Uterus (tissue), 2 donors: ENCODE results near the gene NDUFV2.

Source experiments
- CTCF ChIP-seq, 4 experiments: fragments of 200-600 bp in 2 of 4; fragments of 450-650 bp in 2 of 4; sonication (generic) in 2 of 4; IDR thresholded peaks; one replicate each; pipeline ENCODE4 v1.5.1; 2016 to 2019; ENCODE audit warnings: antibody characterized with exemption in 4 of 4, mild to moderate bottlenecking in 2 of 4, moderate library complexity in 1 of 4
- POLR2A ChIP-seq, 2 donors: fragments of 450-650 bp; IDR thresholded peaks; one replicate each; pipeline ENCODE4 v1.6.1; 2016; ENCODE audit warnings: antibody characterized with exemption in 2 of 2, mild to moderate bottlenecking in 1 of 2, moderate library complexity in 1 of 2

GRCh38 chr18:9108911-9109310 lies 6.4 kb downstream of the NDUFV2 start:
- TF ChIP-seq CTCF (IDR thresholded peaks at IDR 0.05), result no peak
- TF ChIP-seq POLR2A (IDR thresholded peaks at IDR 0.05), result no peak
